Upper lobe of left lung (tissue), 6 donors: ENCODE data around the gene FMNL2. TPM values are rescaled to one million over a fixed set of nuclear protein-coding genes. Genes with fewer than 3 reads are reported as not detected.
A peak's percentile ranks its signal among the peaks of the same experiment; 100 is the strongest.

ENCODE experiments used
- ATAC-seq, 2 donors: fragments of 200-7000 bp; cut with Tn5 transposase; one replicate each; pipeline ENCODE4 v1.9.1; 2022; ENCODE audit warnings: mild to moderate bottlenecking in 2 of 2, moderate library complexity in 2 of 2; ENCODE audit not compliant: low FRiP score in 2 of 2
- DNase-seq, 2 donors: peaks; one replicate each; pipeline ENCODE4 v3.0.0-alpha.2; 2019 to 2020
- H3K27ac ChIP-seq, 4 donors: fragments of 200-600 bp; sonication (generic); one replicate each; pipeline ENCODE4 v1.5.1; 2016 to 2019
- H3K27me3 ChIP-seq, 4 donors: fragments of 200-600 bp; sonication (generic); one replicate each; pipeline ENCODE4 v1.5.1; 2017 to 2019
- H3K36me3 ChIP-seq, 4 donors: fragments of 200-600 bp; sonication (generic); one replicate each; pipeline ENCODE4 v1.5.1; 2016 to 2019
- H3K4me1 ChIP-seq, 4 donors: fragments of 200-600 bp; sonication (generic); one replicate each; pipeline ENCODE4 v1.5.1; 2018 to 2019
- H3K4me3 ChIP-seq, 4 donors: fragments of 200-600 bp; sonication (generic); one replicate each; pipeline ENCODE4 v1.5.1; 2017 to 2019; ENCODE audit warnings: mild to moderate bottlenecking in 2 of 4, moderate library complexity in 1 of 4
- H3K9me3 ChIP-seq, 4 donors: fragments of 200-600 bp; sonication (generic); one replicate each; pipeline ENCODE4 v1.5.1; 2018 to 2019
- CTCF ChIP-seq, 6 experiments: fragments of 450-650 bp in 4 of 6; fragments of 200-600 bp in 2 of 6; sonication (generic) in 2 of 6; IDR thresholded peaks; one replicate each; pipeline ENCODE4 v1.5.1; 2016 to 2019; ENCODE audit warnings: antibody characterized with exemption in 6 of 6
- EP300 ChIP-seq, 4 donors: sonication (generic); formaldehyde crosslinking; IDR thresholded peaks; one replicate each; pipeline ENCODE4 v1.5.1; 2017; ENCODE audit warnings: antibody characterized with exemption in 4 of 4, control low read depth in 2 of 4
- POLR2A ChIP-seq, 4 donors: fragments of 450-650 bp; IDR thresholded peaks; one replicate each; pipeline ENCODE4 v1.5.1; 2016 to 2017; ENCODE audit warnings: antibody characterized with exemption in 4 of 4, mild to moderate bottlenecking in 2 of 4
- POLR2AphosphoS5 ChIP-seq, 2 donors: sonication (generic); formaldehyde crosslinking; IDR thresholded peaks; one replicate each; pipeline ENCODE4 v1.5.1; 2017; ENCODE audit warnings: antibody characterized with exemption in 2 of 2
- WGBS, 2 donors: methylation state at CpG; one replicate each; pipeline ENCODE4 v1.1.5; 2017 to 2018; 5-methylcytosine and 5-hydroxymethylcytosine counted together
- total RNA-seq, 6 donors: library from RNA; depleted of rRNA in 4 of 6; stranded (reverse); fragments of >200 nt in 4 of 6; gene quantifications; one replicate each; pipeline versions ENCODE4 v1.1.0 to v1.2.1, GENCODE V29; 2016 to 2021
- donor health status: DM: no; HTN: no; CAD: no; lungs with moderate emphysema.
- donor health status: DM: no; HTN: yes; CAD: no; lungs with severe emphysema.

FMNL2 gene
- total RNA-seq, 6 donors from 2014 or later = 49.9 to 160 (median 66.9) TPM

- H3K9me3 ChIP-seq = no peaks in the 10 kb centered on the region
- no peaks in the 10 kb centered on the region for H3K36me3 ChIP-seq
- 85 to 89% methylated on average over 3 of the region's 3 CpGs for WGBS, 2 donors
- peaks cover 0 to 29% (median 22%) of the 10 kb centered on the region in 4 donors for H3K4me1 ChIP-seq
- DNase-seq (no peak), ATAC-seq (no peak)
- H3K4me3 ChIP-seq = no peak overlapping the region
- H3K27me3 ChIP-seq = no peaks in the 10 kb centered on the region
- H3K27ac ChIP-seq = no peak overlapping the region
- no peak for TF ChIP-seq CTCF (IDR thresholded peaks at IDR 0.05)
- TF ChIP-seq POLR2A (IDR thresholded peaks at IDR 0.05) = no peak
- no peak for TF ChIP-seq EP300 (IDR thresholded peaks at IDR 0.05)
- TF ChIP-seq POLR2AphosphoS5 (IDR thresholded peaks at IDR 0.05) = no peak
These were observed 78.5 kb downstream of the FMNL2 start for GRCh38 chr2:152413228-152414030.

GRCh38 chr2:152415231-152415642, 80.3 kb downstream of the FMNL2 start:
- ATAC-seq = no peak
- H3K4me1 ChIP-seq = peaks cover 0 to 29% (median 25%) of the 10 kb centered on the region in 4 donors
- no peak overlapping the region for H3K27ac ChIP-seq
- no peaks in the 10 kb centered on the region for H3K9me3 ChIP-seq
- no peaks in the 10 kb centered on the region for H3K36me3 ChIP-seq
- no peak for DNase-seq
- WGBS, 2 donors = 41 to 70% methylated on average over 3 of the region's 3 CpGs
- TF ChIP-seq POLR2A (IDR thresholded peaks at IDR 0.05) (no peak), CTCF (IDR thresholded peaks at IDR 0.05) (no peak), EP300 (IDR thresholded peaks at IDR 0.05) (no peak), POLR2AphosphoS5 (IDR thresholded peaks at IDR 0.05) (no peak)
- no peaks in the 10 kb centered on the region for H3K27me3 ChIP-seq
- no peak overlapping the region for H3K4me3 ChIP-seq

- Histone ChIP-seq H3K27me3 (no peaks in the 10 kb centered on the region), H3K36me3 (no peaks in the 10 kb centered on the region), H3K27ac (no peak overlapping the region), H3K9me3 (no peaks in the 10 kb centered on the region), H3K4me3 (no peak overlapping the region), H3K4me1 (peaks cover 3 to 30% (median 26%) of the 10 kb centered on the region in 4 donors)
- DNase-seq (no peak), ATAC-seq (peak in 1 of 2 donors; percentile 33)
- no peak for TF ChIP-seq EP300 (IDR thresholded peaks at IDR 0.05)
- no peak for TF ChIP-seq POLR2A (IDR thresholded peaks at IDR 0.05)
- TF ChIP-seq CTCF (IDR thresholded peaks at IDR 0.05) = no peak
- TF ChIP-seq POLR2AphosphoS5 (IDR thresholded peaks at IDR 0.05) = no peak
- WGBS, 2 donors = 71 to 76% methylated on average over 3 of the region's 3 CpGs
These were observed 80.8 kb downstream of the FMNL2 start for GRCh38 chr2:152415796-152416195.

- peaks cover 15 to 36% (median 32%) of the 10 kb centered on the region in 4 donors for H3K4me1 ChIP-seq
- no peaks in the 10 kb centered on the region for H3K36me3 ChIP-seq
- no peak for TF ChIP-seq POLR2AphosphoS5 (IDR thresholded peaks at IDR 0.05)
- no peak for TF ChIP-seq POLR2A (IDR thresholded peaks at IDR 0.05)
- no peak for TF ChIP-seq CTCF (IDR thresholded peaks at IDR 0.05)
- TF ChIP-seq EP300 (IDR thresholded peaks at IDR 0.05) = no peak
- ATAC-seq (no peak), DNase-seq (peak in 1 of 2 donors; percentile 47)
- H3K4me3 ChIP-seq = no peak overlapping the region
- H3K9me3 ChIP-seq = no peaks in the 10 kb centered on the region
- no peaks in the 10 kb centered on the region for H3K27me3 ChIP-seq
- 45 to 55% methylated on average over 3 of the region's 3 CpGs for WGBS, 2 donors
- H3K27ac ChIP-seq = peak overlapping the region in 1 of 4 donors; percentile 14
These were observed 83.7 kb downstream of the FMNL2 start for GRCh38 chr2:152418688-152419087.
